Activated CD4-positive, alpha-beta T cell treated with anti-CD3 and anti-CD28 coated beads for 48 hours (primary cell): Measurements from ENCODE around the gene CCL4.
"Not testable (repeated sequence)": the region's sequence is repeated elsewhere in the genome, so short reads cannot be mapped to it uniquely, and the experiment has no call there.

Experiments
- DNase-seq: peaks from one replicate; pipeline ENCODE4 v3.0.0-alpha.2; 2020

CCL4 gene

DNA sequence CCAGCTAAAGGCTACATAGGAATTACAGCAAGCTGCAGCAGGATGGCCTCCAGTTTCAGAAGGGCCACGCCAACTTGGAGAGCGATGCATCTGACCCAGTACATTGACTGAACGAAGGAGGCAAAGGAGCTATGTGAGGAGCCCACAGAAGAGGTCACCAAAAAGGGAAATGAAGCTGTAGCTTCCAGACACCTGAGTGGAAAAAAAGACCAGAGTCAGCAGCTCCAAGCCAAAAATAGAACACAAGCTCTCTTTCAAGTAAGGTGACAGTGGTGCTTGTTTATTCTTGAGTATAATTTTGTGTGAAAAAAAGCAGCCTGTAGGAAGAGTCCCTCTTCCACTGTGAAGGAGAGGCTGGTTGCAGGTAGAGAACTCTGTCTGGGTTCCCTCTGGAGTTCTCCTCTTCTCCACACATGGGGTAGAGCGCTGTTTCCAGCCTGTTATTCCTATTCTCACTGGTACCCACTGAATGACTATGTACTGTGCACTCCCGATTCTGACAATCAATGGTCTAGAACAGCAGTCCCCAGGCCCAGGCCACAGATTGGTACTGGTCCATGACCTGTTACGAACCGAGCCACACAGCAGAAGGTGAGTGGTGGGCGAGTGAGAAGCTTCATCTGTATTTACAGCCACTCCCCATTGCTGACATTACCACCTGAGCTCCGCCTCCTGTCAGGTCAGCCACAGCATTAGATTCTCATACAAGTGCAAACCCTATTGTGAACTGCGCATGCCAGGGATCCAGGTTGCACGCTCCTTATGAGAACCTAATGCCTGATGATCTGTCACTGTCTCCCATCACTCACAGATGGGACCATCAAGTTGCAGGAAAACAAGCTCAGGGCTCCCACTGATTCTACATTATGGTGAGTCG is 15.1 kb downstream of the CCL4 start:
- no peak for DNase-seq

DNA sequence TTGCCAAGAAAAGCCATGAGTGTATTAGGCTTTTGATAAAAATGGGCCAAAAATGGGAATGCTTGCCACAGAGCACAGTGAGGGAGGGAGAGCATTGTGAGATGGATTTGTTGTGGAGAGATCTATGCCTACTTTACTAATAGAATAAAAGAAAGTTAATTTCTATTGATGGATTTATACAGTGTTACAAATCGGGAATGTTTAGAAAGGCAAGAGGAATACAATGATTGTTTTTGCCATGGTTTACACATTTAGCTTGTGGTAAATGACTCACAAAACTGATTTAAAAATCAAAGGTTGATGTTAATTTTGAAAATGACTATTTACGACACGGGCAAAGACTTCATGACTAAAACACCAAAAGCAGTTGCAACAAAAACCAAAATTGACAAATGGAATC is 16.6 kb downstream of the CCL4 start:
- DNase-seq: no peak

DNA sequence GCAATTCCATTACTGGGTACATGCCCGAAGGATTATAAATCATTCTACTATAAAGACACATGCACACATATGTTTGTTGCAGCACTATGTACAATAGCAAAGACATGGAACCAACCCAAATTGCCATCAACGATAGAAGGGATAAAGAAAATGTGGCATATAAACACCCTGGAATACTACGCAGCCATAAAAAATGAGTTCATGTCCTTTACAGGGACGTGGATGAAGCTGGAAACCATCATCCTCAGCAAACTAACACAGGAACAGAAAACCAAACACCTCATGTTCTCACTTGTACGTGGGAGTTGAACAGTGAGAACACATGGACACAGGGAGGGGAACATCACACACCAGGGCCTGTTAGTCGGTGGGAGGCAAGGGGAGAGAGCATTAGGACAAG is 17.5 kb downstream of the CCL4 start:
- DNase-seq: not testable (repeated sequence)

DNA sequence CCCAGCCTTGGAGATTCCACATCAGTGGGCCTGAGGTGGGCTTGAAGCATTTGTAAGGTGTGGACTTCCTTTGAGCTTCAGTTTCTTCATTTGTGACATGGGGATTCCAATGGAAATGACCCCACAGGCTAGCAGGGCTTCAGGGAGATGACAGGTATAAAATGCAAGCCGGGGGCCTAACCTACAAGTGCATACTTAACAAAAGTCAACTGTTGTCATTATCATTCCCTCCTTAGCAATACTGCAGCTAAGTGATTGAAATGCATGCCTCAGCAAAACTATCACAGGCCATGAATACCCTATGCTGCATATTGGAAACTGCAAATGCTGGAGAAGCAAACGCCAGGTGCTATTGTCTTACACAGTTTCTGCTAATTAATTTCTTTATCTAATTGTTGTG is 19.8 kb downstream of the CCL4 start:
- no peak for DNase-seq

DNA sequence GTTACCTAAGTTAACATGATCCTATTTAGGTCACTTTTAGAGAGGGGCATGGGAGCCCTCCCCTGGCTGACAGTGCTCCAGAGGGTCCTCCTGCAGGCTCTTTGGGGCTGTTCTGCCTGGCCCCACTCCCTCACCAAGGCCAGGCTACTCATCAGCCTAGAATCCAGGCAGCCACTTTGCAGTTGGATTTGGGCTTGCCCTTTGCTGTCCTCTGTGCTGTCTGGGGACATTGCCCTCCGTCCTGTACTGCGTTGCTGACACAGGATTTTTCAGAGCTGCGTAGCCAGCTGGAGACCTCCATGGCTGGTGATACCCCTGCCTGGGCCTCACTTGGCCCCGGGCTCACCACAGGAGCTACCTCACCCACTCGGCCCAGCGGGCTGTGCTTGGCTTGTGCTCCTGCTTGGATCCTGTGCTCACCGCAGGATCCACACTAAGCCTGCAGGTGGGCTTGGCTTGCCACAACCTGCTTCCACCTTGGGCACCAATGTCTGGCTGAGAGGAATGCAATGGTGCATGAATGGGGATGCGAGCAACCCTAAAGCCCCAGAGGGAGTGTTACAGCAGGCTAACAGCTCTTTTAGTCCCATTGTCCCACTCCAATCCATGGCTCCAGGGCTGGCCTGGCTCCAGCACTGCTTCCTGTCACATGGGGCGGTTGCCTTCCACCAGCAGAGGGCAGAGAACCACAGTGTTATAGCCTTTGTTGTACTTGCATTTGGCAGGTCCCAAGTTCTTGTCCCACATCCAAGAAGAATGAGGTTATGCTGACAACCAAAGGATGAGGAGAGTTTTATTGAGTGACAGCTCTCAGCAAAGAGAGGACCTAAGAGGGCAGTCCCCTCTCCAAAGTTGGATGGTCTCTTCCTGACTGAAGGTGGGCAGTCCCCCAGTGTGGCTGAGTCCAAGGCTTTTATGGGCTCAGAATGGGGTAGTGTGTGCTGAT is 21.5 kb downstream of the CCL4 start:
- DNase-seq: no peak

DNA sequence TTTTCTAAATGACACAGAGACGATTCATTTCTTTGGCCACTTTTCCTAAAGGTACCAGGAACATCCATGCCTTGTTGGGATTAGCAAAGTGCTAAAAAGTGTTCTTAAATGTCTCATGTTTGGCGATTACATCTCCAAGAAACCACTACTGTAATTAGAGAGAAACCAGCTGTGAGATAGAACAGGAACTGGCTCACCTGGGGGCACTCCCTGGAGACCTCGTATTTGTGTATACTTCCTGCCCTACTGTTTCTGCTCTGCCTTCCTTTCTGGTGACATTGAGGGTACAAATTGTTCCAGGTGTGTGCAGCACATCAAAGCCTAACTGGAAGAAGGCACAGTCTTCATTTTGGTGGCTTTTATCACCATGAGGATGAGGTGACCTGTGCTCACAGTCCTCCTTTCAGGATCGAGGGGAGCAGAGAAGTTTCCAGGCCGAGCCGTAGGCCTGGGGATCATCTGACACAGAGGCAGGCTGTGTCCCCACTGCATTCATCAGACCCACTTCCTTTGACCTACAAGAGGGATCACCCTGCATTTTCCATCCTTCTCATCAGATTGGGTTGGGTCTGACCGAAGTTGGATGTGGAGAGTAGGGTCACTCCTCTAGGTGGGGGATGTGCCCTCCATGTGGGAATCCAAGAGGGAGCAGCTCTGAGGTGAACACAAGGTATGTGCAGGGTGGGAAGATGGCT is 23.7 kb downstream of the CCL4 start:
- DNase-seq: no peak

DNA sequence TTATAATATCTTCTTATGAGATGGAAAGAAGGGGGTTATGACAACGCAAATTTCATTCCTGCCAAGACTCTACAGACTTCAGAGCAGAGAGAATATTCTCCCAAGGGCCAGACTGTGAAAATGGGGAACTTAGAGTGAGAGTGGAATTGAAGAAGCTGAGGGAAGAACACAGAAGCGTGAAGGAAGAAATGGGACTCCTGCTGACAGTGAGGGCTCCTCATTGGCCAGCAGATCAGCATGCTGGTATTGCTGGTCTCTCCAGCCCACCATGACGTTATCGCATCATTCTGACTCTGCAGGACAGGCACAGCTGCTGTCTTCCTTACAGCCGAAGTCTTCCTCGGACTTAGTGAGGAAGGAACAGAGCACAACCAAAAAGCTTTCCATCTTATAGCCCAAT is 24.3 kb downstream of the CCL4 start:
- DNase-seq: no peak

DNA sequence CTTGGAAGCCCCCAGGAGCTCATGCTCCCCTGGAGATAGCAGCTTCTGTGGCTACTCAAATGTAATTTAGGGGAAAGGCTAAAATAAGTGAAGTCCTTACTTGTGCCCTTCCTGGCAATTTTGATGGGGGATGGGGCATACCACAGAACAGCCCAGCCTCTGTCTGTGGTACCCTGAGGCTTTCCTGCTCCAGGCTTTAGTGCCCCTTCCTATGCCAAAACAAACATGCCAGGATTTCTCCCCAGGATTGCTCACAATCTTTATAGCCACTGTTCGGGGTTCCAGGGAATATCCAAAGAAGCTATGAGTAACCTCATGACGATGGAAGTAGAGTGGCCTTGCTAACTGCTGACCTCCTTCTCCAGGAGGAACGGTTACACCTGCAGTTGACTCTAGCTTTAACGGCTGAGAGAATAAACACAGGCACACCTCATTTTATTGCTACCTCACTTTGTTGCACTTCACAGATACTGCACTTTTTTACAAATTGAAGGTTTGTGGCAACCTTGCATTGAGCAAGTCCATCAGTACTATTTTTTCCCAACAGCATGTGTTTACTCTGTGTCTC is 24.9 kb downstream of the CCL4 start:
- DNase-seq: no peak

DNA sequence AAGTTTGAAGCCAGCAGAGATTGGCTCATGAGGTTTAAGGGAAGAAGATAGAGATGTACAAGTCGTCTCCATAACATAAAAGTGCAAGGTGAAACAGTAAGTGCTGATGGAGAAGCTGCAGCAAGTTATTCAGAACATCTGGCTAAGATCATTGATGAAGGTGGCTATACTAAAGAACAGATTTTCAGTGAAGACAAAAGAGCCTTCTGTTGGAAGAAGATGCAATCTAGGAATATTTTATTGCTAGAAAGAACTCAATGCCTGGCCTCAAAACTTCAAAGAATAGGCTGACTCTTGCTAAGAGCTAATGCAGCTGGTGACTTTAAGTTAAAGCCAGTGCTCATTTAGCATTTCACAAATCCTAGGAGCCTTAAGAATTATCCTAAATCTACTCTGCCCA is 26.0 kb downstream of the CCL4 start:
- DNase-seq: no peak

DNA sequence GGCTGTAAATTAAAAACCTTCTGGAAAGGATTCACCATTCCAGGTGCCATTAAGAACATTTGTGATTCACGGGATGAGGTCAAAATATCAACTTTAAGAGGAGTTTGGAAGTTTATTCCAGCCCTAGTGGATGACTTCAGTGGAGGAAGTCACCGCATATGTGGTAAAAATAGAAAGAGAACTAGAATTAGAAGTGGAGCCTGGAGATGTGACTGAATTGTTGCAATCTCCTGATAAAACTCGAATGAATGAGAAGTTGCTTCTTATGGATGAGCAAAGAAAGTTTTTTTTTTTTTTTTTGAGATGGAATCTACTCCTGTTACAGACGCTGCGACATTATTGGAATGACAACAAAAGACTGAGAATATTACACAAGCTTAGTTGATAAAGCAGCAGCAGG is 26.7 kb downstream of the CCL4 start:
- DNase-seq: no peak

DNA sequence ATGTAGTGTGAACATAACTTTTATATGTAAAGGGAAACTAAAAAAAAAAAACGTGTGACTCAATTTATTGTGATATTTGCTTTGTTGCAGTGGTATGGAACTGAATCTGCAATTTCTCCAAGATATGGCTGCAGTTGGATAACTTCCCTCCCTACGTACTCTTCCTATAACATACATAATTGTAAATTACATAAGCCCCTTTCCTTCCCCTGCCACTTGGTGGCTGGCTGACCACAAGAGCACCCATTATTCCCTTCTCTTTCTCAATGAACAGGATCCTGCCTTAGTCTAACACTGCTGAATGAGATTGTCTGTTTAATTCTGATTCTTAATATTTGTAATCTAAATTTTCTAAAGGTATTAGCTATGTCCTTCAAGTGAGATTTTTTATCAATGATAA is 27.8 kb downstream of the CCL4 start:
- DNase-seq: no peak

DNA sequence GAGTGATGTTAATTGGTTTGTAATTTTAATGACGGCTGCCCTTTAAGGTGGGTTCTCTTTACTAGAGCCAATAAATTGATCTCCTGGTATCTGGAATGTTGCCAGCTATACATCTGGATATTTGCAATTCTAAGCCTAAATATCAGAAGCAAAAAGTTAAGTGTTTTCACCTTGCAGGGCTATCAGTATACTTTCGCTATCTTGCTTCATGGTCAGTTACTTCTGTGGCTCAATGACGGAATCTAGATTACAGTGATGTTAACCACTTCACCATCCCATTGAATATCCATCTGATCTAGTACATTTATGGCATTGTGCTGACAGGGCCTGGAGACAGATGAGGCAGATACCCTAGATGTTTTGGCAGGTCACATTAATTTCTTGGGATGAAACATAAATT is 28.3 kb downstream of the CCL4 start:
- DNase-seq: no peak

DNA sequence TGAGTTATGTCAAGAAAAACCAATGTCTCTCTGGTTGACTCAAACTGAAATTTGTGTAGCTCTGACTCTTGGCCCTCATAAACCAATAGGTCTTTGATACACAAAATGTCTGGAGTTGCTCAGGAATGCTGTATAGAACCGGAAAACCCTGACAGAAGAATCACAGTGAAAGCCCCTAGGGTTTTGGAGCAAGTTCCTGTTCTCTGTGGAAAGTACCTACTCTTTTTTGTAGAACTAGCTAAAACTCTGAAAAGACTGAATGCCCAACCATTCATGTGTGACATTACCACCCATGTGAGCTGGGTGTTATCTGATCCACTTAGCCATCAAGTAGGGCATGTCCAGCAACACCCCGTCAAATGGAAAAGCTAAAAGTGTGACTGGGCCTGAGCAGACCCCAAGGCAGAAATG is 28.8 kb downstream of the CCL4 start:
- no peak for DNase-seq

DNA sequence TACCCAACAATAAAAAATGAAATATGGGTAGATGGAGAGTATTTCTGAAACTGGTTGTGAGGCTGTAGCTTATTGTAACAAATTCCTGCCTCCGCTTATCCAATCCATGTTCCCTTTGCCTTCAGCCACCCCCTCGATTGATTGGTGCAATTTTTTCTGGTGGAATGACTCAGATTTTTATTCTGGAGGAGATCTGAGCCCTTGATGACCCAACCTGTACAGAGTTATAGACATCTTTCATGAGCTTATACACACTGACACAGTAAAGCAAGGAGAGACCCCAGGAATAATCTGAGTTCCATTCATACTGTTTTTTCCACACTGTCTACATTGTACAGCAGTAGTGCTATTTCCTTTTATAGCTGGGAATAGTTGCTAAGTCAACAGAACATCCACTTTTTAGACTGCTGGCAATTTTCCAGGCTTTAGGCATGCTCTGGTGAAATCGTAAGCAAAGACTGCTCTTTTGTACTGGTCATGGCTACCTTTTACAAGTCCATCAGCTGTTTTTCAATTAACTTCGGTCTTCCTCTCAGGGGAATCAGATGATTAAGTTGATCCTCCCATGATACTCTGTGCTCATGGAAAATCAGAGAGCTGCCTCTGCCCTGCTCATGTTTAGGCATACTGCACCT is 30.1 kb downstream of the CCL4 start:
- no peak for DNase-seq

DNA sequence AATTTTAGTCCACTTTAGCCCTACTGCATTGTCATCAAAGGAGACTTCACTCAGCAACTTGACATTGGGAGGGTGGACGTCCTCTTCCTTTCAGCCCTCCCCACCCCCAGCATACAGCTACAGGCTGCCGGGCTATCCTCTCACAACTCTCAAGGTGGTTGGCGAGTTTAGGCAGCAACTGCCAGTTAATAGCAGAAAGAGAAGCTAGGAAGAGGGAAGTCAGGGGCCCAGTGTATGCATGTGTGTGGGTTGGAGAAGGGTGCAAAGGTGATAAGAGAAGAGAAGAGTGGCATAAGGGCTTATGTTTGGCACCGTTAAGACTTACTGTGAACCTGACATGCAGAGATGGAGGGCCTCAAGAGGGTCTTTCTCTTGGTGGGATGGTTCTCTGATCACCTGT is 31.8 kb downstream of the CCL4 start:
- no peak for DNase-seq

DNA sequence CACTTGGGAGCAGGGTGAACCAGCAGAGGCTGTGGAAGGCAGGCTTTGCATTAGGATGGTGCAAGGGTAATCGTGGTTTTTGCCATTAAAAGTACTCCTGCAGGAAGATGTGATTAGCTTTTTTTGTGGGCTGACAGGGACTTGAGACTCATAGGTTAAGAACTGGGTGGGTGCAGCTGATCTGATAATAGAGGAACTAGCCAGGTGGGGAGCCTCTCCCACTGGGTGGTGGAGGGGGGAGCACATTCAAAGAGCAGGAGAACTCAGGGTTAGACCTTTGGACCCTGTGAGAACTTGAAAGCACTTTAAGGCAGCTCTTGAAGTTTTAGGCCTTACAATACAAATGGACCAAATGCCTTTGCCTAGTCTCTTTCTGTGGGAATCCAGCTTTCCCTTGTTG is 32.4 kb downstream of the CCL4 start:
- no peak for DNase-seq

DNA sequence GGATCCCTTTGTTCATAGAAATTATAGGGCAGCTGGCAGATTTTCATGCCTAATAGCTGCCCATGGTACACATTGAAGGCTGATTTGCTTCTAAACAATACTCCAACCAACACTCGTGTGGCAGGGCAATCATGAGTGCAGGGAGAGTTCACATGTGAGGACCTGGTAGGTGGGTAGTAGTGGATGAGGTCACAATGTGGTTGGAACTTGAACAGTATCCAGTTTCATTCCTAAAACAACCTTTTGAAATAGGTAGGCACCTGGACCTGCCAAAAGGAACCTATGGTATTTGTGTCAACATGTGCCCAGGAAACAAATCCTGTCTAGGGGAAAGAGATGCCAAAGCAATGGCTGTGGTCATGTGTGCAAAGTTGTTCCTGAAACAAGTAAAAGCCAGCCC is 32.8 kb downstream of the CCL4 start:
- no peak for DNase-seq

DNA sequence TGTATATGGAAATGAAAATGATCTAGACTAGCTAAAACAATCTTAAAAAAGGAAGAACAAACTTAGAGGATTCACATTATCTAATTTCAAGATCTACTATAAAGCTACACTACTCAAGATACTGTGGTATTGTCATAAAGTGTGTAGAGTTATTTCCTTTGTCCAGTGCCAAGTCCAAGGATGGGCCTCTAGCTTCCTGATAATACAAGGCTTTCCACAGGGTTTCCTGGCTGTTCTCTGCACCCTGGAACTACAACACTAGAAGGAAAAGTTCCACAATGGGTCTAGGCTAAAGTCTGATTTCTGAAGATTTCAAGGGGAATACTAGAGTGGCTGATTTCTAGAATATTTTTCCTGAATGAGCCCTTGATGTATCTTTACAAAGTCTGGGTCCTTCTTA is 38.6 kb downstream of the CCL4 start:
- DNase-seq: no peak

DNA sequence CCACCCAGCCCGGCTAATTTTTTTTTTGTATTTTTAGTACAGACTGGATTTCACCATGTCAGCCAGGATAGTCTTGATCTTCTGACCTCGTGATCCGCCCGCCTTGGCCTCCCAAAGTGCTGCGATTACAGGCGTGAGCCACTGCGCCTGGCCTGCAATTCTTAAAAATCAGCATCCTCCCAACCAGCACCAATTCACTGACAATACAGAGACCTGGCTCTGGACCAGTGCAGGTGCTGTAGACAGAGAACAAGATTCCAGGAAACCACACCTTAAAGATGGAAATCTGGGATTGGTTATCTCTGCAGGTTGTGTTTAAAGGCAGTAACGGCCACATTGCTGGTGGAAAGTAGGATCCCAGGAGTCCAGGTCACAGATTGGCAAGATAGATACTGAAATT is 39.2 kb downstream of the CCL4 start:
- DNase-seq: no peak

DNA sequence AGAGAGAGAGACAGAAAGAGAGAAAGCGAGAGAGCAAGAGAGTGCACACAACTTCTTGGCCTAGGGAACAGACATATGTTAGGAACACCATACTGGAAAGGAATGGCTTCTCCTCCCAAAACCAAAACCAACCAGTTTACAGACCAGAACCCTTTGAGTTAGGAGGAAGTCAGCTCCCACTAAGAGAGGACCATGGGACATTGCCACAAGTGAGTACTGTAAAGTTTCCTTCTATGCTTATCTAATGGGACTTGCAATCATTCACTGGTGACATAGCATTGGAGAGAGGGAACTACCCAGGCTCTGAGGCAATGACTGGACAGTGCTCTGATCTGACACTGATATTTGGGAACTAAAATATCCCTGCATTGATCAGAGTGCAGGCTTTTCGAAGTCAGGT is 40.4 kb downstream of the CCL4 start:
- no peak for DNase-seq

DNA sequence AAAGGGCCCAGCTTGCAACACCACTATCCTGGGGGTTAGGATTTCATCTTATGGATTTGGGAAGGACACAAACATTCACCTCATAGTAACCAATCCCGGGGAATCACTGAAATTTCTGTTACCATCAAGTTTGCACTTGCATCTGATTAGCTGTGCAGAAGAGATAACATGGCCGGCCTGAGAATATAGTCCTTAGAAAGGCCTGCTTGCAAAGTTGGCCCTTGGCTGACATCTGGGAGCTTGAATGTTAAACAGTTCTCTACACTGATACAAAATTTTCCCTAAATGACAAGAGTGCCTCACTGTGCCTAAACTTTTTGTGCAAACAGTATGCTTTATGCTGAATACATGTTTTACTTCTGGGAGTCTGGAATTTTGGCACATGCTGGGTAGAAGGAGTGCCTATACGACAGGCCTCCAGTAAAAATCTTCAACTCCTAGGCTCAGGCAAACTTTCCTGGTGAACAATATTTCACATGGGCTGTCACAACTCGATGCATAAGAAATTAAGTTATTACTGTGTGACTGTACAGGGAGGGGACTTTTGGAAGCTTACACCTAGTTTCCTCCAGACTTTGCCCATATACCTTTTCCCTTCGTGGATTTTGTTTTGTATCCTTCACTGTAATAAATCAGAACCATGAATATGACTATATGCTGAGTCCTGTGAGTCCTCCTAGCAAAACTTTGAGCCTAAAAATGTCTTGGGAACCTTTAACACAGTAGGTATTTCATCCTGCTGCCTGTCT is 41.5 kb downstream of the CCL4 start:
- no peak for DNase-seq

DNA sequence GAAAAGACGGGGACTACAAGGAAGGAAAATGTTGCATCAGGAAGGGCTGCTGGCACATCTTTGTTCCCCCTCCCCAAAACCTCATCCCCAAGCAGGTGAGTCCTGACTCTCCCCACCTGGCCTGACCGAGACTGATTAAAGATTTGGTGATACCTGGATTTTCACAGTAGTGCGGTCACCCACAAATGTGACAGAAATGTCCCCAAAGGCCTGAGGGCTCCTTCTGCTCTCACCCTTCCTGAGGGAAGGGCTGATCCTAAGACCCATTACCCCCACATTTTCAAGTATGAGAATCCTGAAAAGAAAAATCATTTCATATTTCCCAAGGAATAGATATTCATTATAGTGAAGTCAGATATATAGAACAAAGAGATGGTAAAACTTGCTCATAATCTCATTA is 44.0 kb downstream of the CCL4 start:
- DNase-seq: no peak
